SK-N-SH treated with all-trans-retinoic acid at 6 μM for 48 hours (cell line): ENCODE results near the gene SLC6A3.

Experiments
- SNAI2 ChIP-seq: fragments of 250-450 bp; sonication (Bioruptor Pico); IDR thresholded peaks from 2 replicates; pipeline ENCODE4 v1.5.0; 2020; ENCODE audit warnings: mild to moderate bottlenecking, moderate library complexity
- ZFP30 ChIP-seq: fragments of 450-650 bp; formaldehyde crosslinking; IDR thresholded peaks from 2 replicates; pipeline ENCODE4 v1.5.0; 2022; ENCODE audit warnings: mild to moderate bottlenecking, moderate library complexity
- ZNF70 ChIP-seq: fragments of 450-650 bp; formaldehyde crosslinking; IDR thresholded peaks from 2 replicates; pipeline ENCODE4 v1.5.0; 2020; ENCODE audit warnings: mild to moderate bottlenecking, moderate library complexity
- TF ChIP-seq, protein P1 (sequence below): fragments of 250-450 bp; sonication (Bioruptor Pico); IDR thresholded peaks from 2 replicates; pipeline ENCODE4 v1.5.1; 2021; ENCODE audit warnings: mild to moderate bottlenecking, moderate library complexity
- TF ChIP-seq, protein P2 (sequence below): fragments of 250-450 bp; sonication (Bioruptor Pico); IDR thresholded peaks from 2 replicates; pipeline ENCODE4 v1.5.0; 2020; ENCODE audit warnings: mild to moderate bottlenecking, moderate library complexity
- TF ChIP-seq, protein P3 (sequence below): fragments of 250-450 bp; sonication (Bioruptor Pico); IDR thresholded peaks from 2 replicates; pipeline ENCODE4 v1.5.1; 2020; ENCODE audit warnings: low read depth, mild to moderate bottlenecking, moderate library complexity

DNA sequence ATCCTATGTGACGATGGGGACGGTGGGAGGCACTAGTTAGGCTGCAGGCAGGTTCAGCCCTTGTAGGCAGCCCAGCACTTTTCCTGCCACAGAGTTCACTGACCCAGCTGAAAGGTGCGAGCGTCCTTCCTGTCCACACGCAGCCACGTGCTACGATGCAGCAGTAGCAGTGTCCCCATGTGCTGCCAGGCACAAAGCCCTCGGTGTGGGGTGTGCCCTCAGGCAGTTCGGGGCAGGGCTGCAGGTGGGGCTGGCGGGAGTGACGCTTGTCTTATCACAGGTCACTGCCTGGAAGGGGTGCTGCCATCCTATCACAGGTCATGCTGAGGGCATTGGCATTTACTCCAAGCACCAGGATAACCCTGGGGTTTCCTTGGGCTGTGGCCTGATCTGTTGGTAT, 53.5 kb downstream of the SLC6A3 start:
- TF ChIP-seq ZFP30 (no peak), ZNF70 (no peak), SNAI2 (CRISPR knock-in tag) (no peak)
- TF ChIP-seq, protein P1, sequence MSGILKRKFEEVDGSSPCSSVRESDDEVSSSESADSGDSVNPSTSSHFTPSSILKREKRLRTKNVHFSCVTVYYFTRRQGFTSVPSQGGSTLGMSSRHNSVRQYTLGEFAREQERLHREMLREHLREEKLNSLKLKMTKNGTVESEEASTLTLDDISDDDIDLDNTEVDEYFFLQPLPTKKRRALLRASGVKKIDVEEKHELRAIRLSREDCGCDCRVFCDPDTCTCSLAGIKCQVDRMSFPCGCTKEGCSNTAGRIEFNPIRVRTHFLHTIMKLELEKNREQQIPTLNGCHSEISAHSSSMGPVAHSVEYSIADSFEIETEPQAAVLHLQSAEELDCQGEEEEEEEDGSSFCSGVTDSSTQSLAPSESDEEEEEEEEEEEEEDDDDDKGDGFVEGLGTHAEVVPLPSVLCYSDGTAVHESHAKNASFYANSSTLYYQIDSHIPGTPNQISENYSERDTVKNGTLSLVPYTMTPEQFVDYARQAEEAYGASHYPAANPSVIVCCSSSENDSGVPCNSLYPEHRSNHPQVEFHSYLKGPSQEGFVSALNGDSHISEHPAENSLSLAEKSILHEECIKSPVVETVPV = no peak
- TF ChIP-seq, protein P2, sequence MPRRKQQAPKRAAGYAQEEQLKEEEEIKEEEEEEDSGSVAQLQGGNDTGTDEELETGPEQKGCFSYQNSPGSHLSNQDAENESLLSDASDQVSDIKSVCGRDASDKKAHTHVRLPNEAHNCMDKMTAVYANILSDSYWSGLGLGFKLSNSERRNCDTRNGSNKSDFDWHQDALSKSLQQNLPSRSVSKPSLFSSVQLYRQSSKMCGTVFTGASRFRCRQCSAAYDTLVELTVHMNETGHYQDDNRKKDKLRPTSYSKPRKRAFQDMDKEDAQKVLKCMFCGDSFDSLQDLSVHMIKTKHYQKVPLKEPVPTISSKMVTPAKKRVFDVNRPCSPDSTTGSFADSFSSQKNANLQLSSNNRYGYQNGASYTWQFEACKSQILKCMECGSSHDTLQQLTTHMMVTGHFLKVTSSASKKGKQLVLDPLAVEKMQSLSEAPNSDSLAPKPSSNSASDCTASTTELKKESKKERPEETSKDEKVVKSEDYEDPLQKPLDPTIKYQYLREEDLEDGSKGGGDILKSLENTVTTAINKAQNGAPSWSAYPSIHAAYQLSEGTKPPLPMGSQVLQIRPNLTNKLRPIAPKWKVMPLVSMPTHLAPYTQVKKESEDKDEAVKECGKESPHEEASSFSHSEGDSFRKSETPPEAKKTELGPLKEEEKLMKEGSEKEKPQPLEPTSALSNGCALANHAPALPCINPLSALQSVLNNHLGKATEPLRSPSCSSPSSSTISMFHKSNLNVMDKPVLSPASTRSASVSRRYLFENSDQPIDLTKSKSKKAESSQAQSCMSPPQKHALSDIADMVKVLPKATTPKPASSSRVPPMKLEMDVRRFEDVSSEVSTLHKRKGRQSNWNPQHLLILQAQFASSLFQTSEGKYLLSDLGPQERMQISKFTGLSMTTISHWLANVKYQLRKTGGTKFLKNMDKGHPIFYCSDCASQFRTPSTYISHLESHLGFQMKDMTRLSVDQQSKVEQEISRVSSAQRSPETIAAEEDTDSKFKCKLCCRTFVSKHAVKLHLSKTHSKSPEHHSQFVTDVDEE (CRISPR knock-in tag) = no peak
- TF ChIP-seq, protein P3, sequence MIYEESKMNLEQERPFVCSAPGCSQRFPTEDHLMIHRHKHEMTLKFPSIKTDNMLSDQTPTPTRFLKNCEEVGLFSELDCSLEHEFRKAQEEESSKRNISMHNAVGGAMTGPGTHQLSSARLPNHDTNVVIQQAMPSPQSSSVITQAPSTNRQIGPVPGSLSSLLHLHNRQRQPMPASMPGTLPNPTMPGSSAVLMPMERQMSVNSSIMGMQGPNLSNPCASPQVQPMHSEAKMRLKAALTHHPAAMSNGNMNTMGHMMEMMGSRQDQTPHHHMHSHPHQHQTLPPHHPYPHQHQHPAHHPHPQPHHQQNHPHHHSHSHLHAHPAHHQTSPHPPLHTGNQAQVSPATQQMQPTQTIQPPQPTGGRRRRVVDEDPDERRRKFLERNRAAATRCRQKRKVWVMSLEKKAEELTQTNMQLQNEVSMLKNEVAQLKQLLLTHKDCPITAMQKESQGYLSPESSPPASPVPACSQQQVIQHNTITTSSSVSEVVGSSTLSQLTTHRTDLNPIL (CRISPR knock-in tag) = no peak
